Dermis microvascular lymphatic vessel endothelial cell (primary cell): Measurements from ENCODE around the gene CEBPA. TPM values are rescaled to one million over a fixed set of nuclear protein-coding genes. Genes with fewer than 3 reads are reported as not detected.
A peak's percentile ranks its signal among the peaks of the same experiment; 100 is the strongest.
"Not testable (repeated sequence)": the region's sequence is repeated elsewhere in the genome, so short reads cannot be mapped to it uniquely, and the experiment has no call there.

Experiments
- DNase-seq, 2 donors: peaks; one replicate each; pipeline versions ENCODE4 v3.0.0 to v3.0.0-alpha.2; 2010; ENCODE audit warnings: low read depth in 2 of 2
- total RNA-seq: library from RNA; depleted of rRNA; stranded (reverse); fragments of >200 nt; gene quantifications from 2 replicates; pipeline ENCODE4 v1.2.1, GENCODE V29; 2014

The CEBPA gene
- total RNA-seq, 1 donor from 2014 or later, result 0.13 TPM

DNA sequence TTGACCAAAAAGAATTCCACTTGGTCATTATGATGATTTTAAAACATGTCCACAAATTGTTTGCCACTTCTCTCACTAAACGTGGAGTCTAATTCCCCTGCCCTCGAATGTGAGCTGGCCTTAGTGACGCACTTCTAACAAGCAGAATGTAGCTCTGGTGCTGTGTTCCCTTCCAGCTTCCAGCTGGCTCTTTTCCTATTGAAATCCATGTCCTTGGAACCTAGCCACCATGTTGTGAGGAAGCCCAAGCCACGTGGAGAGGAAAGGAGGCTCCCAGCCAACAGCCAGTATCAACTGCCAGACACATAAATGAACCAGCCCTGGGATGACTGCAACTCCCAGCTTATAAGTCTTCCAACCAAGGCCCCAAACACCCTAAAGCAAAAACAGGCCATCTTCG, 23.6 kb upstream of the CEBPA start:
- DNase-seq, result peak in 1 of 2 donors; percentile 36

DNA sequence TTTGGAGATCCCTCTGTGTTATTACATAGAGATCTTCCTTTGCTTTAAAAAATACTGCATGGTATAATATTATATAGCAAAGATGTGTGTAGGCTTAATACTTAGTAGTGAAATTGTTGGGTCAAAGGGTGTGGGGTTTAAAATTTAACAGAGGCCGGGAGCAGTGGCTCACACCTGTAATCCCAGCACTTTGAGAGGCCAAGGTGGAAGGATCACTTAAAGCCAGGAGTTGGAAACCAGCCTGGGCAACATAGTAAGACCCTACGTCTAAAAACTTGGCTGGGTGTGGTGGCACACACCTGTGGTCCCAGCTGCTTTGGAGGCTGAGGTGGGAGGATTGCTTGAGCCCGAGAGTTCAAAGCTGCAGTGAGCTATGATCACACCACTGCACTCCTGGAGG, 22.3 kb upstream of the CEBPA start:
- DNase-seq, result no peak

DNA sequence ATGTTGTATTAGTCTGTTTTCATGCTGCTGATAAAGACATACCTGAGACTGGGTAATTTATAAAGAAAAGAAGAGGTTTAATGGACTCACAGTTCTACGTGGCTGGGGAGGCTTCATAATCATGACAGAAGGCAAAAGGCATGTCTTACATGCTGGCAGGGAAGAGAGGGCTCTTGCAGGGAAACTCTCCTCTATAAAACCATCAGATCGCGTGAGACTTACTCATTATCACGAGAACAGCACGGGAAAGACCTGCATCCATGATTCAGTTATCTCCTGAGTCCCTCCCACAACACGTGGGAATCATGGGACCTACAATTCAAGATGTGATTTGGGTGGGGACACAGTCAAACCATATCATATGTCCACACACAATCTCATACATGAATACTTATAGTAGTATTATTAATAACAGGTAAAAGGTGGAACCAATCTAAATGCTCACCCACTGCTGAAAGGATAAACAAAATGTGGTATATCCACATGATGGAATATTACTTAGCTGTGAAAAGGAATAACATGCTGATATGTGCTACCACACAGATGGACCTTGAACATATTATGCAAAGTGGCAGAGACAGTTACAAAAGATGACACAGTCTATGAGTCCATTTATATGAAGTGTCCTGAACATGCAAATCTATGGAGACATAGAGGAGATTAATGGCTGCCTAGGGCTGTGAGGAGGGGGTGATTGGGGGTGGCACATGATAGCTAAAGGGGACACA, 20.9 kb upstream of the CEBPA start:
- DNase-seq, result no peak

DNA sequence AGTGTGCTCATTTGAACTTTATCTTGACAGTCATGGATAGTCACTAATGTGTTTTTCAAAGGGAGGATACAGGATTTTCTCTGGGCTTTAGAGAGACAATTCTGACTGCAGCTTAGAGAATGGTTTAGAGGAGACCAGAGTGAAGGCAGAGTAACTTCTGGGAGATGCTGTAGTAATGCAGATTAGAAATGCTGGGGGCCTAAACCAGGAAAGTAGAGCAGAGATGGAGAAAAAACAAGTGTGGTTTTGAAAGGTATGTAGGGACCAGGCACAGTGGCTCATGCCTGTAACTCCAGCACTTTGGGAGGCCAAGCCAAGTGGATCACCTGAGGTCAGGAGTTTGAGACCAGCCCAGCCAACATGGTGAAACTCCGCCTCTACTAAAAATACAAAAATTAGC, 18.3 kb upstream of the CEBPA start:
- DNase-seq, result no peak

DNA sequence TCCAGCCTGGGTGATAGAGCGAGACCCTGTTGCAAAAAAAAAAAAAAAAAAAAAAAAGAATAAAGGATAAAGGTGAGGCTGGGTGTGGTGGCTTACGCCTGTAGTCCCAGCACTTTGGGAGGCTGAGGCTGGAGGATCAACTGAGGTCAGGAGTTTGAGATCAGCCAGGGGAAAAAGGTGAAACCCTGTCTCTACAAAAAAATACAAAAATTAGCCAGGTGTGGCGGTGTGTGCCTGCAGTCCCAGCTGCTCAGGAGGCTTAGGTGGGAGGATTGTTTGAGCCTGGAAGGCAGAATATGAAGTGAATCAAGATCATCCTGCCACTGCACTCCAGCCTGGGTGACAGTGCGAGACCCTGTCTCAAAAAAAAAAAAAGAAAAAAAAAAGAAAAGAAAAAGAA, 15.7 kb upstream of the CEBPA start:
- not testable (repeated sequence) for DNase-seq

DNA sequence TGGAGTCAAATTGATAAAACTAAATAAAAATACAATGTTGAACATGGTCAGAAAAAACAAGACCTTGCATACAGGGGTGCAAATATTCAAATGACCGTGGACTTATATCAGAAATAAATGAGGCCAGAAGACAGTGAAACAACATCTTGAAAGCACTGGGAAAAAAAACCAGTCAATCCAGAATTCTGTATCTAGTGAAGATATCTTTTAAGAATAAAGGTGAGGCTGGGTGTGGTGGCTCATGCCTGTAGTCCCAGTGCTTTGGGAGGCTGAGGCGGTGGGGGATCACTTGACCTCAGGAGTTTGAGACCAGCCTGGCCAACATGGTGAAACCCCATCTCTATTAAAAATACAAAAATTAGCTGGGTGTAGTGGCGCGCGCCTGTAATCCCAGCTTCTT, 15.2 kb upstream of the CEBPA start:
- DNase-seq, result no peak

DNA sequence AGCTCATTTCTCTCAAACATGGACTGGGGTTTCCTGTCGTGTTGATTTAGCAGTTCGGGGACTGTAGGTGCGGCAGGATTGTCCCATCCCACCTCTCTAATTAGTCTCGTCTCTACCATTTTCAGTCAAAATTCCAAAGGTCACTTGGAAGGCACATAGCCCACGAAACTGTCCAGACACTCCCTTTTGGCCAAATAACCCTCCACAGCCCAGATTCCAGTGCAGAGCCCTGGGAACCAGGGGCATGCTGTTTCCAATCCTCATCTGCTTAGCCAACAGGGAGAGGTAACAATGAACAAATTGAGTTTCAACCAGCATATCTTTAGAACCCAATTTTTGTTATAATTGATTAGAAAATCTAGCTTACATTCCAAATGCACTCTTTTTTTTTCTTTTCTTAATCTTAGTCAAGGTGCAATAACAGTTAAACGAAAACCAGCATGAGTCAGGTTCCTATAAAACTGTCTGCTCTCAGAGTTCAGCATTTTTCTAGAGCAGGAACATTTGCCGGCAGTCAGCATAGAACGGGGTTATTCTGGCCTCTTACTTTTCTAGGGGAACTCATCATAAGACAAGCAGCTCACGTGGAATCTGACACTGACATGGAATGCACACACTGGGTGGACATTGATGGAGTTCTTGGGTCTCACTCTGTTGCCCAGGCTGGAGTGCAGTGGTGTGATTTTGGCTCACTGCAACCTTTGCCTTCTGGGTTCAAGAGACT, 14.4 kb upstream of the CEBPA start:
- no peak for DNase-seq

DNA sequence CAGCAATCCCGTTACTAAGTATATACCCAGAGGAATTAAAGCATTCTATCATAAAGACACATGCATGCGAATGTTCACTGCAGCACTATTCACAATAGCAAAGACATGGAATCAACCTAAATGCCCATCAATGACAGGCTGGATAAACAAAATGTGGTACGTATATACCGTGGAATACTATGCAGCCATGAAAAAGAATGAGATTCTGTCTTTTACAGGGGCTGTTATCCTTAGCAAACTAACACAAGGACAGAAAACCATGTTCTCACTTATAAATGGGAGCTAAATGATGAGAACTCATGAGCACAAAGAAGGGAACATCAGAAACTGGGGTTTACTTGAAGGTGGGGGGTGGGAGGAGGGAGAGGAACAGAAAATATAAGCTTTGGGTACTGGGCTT, 10.5 kb upstream of the CEBPA start:
- DNase-seq, result not testable (repeated sequence)

DNA sequence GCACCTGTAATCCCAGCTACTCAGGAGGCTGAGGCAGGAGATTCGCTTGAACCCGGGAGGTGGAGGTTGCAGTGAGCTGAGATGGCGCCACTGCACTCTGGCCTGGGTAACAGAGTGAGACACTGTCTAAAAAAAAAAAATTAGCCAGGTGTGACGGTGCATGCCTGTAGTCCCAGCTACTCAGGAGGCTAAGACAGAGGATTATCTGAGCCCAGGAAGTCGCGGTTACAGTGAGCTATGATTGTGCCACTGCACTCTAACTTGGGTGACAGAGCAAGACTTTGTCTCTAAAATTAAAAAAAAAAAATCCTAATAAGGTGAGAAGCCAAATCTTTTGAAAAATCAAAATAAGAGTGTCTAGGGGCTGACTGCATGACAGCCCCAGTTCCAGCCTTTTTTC, 9.7 kb upstream of the CEBPA start:
- no peak for DNase-seq

DNA sequence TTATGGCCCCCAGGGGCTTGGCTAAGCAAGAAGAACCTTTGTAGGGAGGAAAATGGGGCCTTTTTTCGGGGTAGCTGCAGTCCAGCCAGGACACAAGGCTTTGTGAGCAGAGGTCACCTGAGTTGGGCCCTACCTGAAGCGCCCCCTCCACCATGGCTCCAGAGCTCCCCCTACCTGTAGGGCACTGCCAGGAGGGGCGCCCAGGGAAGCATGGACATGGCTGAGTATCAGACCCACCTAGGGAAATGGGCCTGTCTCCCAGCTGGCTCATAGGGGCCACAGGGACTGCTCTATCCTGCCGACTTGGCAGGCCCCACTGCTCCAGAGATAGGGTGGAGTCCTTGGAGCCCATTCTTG, 9.0 kb upstream of the CEBPA start:
- DNase-seq, result no peak

DNA sequence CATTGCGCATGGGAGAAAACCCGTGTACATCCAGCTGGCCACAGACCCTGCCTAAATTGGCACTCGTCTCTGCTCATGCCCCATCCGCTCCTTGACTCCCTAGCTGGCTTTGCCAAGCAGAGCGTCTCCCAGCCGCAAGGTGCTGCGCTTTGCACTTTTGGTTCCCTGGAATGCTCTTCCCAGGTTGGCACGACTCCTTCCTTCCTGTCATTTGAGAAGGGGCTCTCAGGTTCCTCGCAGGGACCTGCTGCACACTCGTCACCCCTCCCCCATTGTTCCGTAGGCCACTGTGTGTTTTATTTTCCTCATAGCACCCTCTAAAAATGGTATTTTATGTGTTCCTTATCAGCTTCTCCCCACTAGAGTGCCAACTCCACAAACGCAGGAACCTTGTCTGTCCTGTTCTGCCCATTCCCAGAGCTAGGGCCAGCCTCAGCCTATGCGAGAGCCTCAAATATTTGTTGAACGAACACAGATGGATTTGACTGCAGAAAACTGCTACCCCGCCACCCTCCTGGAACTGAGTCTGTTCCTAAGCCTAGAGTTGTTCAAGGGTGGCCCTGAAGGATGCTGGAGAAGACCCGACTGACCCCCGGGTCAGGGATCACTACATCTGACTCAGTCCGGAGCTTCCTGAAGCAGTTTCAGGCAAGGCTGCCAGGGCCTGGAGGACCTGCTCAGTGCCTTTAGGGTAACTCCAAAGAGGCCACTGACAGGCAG, 8.4 kb upstream of the CEBPA start:
- no peak for DNase-seq

DNA sequence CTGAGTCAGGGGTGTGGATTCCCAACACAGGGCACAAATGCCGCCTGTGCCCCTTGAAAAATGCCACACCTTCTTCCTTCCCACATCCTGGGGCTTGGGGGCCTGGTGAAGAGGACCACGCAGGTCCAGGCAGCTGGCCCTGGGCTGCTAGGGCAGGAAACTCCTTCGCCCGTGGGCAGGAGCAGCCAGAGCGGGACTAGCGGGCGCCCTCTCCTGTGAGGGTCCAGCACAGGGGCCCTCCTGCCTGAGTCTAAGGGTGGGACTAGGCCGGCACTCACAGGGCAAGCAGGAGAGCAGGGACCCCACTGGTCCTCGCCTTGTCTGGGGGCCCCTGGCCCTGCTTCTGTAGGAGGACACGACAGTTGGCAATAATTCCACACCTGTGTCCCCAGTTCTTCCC, 7.5 kb upstream of the CEBPA start:
- DNase-seq, result no peak

DNA sequence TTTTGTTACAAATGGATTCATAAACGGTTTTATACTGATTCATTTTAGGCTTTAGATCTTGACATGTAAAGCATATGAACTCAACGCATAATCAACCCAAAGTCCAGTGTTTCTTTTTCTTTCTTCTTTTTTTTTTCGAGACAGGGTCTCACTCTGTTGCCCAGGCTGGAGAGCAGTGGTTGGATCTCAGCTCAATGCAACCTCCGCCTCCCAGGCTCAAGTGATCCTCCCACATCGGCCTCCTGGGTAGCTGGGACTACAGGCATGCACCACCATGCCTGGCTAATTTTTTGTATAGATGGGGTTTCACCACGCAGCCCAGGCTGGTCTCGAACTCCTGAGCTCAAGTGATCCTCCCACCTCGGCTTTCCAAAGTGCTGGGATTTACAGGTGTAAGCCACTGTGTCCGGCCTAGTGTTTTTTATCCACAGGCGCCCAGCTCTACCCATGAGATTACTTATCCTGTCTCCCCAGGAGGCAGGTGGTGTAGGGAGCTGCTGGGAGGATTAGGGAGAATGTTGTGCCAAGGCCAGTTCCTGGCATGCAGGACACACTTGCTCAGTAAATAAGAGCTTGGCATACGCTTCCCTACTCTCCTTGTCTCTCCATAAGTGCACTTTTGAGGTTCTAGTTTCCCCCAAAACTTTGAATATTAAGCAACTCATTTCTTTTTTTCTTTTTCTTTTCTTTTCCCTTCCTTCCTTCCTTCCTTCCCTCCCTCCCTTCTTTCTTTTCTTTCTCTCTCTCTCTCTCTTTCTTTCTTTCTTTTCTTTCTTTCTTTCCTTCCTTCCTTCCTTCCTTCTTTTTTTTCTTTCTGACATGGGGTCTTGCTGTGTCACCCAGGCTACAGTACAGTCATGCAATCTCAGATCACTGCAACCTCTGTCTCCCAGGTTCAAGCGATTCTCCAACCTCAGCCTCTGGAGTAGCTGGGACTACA, 4.8 kb upstream of the CEBPA start:
- no peak for DNase-seq

DNA sequence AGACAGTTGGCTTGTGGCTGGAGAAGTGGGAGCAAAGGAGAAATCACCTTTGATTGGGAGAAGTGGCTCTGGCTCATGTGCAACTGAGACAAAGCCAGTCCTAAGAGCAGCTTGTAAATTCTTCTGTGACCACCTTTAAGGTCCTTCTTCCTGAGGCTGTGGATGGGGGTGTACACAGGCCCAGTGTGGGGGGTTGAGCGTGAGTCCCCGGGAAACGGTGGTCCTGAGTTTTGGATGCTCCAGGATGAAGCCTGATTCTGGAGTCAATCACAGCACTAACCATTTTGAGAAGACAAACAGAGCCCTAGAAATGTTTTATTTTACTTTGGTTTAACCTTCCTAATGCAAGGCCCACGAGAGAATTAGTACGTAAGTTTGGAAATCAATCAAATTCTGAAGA, 3.9 kb upstream of the CEBPA start:
- DNase-seq, result no peak

DNA sequence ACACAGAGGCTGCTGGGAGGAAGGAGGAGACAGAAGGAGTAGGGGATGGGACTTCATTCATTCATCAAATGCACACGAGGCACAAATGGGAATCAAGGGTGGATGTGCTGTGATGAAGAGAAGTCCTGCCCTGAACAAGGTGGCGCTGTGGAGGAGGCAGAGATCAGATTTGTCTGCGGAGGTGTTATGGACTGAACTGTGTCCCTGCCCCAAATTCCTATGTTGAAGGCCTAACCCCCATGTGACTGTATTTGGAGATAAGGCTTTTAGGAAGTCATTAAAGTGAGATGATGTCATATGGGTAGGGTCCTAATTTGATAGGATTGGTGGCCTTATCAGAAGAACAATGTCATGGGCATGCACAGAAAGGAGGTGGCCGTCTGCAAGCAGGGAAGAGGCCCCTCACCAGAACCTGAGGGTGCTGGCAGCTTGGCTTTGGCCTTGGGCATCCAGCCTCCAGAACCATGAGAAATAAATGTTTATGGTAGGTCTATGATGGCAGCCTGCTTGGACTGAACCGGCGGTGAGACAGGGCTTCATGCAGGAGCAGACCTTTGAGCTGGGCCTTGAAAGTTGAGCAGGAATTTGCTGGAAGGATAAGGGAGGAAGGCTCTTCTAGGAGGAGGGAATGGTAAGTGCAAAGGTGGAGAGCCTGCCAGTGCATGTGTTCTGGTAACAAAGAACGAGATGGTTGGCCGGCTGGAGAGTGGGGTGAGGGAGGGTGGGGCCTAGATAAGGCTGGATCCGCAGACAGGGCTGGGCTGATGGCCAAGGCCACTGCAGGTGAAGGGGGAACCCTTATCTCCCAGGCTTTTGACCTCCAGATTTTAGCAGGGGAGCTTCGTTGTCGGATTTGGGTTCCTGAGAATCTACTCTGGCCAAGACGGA, 2.7 kb upstream of the CEBPA start:
- no peak for DNase-seq

DNA sequence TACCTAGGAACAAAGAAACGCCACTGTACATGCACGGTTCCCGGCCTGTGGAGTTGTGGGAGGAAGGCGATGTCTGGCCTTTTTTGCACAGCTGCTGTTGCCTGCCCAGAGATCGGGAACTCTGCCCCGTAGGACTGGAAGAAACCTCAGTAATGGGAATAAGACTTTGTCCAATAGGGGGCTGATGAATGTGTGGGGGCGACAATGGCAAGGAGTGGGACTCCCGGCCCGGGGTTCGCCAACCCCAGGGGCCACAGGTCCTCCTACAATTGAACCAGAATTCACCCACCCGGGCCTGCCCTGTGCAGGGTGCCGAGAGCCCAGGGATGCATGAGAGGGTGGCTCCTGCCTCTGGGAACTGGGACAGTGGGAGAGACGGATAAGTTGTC, 2.0 kb upstream of the CEBPA start:
- no peak for DNase-seq

DNA sequence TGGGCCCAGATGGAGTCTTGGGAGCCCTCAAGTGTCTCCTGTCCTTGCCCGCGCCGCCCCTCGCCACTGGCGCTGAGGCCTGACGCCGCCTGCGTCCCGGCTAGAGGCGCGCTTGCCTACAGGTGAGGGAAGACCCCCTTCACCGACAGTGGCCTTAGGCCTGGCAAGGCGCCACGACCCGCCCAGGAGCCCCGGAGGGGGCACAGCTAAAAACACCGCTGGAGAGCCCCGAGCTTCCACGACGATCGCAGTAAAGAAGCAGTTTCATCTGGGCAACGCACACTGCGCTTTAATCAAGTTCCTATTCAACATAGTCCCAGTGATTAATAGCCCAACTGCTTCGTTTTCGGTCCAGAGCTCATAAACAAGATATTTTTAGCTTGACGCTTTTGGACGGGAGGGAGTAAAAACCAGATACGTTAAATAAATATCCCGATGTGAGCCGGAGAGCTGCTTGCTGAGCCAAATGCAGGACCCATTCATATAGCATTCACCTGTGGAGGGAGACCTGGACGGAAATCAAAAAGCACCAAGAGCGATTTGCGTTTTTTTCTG, 1.5 kb upstream of the CEBPA start:
- DNase-seq, result no peak

DNA sequence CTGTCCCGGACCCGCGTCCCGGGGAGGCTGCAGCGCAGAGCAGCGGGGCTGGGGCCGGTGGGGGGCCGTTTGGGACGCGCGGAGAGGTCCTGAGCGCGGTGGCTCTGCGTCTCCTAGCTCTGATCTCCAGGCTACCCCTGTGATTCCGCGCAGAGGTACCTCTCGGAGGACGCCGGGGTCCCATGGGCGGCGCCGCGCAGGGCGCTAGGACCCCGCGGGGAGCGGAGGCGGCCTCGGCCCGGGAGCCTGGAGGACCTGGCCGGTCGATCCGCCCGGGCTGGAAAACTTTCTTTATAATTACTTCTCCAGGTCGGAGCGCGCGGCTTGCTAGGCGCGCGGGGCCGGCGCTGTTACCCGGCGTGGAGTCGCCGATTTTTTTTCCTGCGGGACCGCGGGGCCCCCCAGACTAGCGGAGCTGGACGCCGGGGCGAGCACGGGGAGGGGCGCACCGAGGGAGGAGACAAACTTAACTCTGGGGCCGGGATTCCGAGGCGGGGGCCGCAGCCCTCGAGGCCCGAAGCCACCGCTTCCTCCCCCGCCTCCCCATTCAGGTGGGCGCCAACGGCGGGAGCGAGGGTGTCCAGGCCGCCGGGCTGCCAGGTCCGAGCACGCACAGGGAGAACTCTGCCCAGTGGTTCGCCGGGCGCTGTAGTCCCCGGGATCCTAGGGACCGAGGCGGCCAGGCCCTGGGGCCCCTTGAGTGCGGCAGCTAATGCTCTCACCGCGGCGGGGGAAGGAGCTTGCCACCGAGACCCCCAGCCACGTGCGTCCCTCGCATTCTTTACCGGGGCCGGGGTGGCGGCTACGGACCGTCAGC, 848 bp upstream of the CEBPA start:
- peak; percentile 12 to 50 for DNase-seq

DNA sequence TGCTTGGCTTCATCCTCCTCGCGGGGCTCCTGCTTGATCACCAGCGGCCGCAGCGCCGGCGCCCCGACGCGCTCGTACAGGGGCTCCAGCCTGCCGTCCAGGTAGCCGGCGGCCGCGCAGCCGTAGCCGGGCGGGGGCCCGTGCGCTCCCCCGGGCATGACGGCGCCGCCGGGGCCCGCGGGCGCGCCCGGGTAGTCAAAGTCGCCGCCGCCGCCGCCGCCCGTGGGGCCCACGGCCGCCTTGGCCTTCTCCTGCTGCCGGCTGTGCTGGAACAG, 497 bp downstream of the CEBPA start:
- no peak for DNase-seq
